Activated B cell treated with CpG ODN at 0.5 μM for 24 hours (primary cell): ENCODE results near the gene CLCA4. TPM values are rescaled to one million over a fixed set of nuclear protein-coding genes. Genes with fewer than 3 reads are reported as not detected.

Experiments
- ATAC-seq: fragments of 200-7000 bp; cut with Tn5 transposase; one replicate; pipeline ENCODE4 v1.10.0; 2021; ENCODE audit warnings: low read depth, mild to moderate bottlenecking, moderate library complexity
- CTCF ChIA-PET: fragments of 350-600 bp; sonication (Branson Sonifier 250); formaldehyde crosslinking; loops from one replicate; lab custom pipeline; 2021; ENCODE audit warnings: antibody characterized with exemption; lab: Charles Lee
- POLR2A ChIA-PET: fragments of 350-600 bp; sonication (Branson Sonifier 250); formaldehyde crosslinking; loops from one replicate; lab custom pipeline; 2021; ENCODE audit warnings: antibody characterized with exemption; lab: Charles Lee
- DNase-seq: peaks from one replicate; pipeline ENCODE4 v3.0.0; 2022
- H3K27ac Mint-ChIP-seq: one replicate; pipeline ENCODE4 v1.8.0; 2020; ENCODE audit warnings: mixed read lengths
- H3K27me3 Mint-ChIP-seq: one replicate; pipeline ENCODE4 v1.8.0; 2021; ENCODE audit warnings: mixed read lengths
- H3K36me3 Mint-ChIP-seq: one replicate; pipeline ENCODE4 v1.8.0; 2021; ENCODE audit warnings: low read depth, mixed read lengths
- H3K4me1 Mint-ChIP-seq: one replicate; pipeline ENCODE4 v1.8.0; 2021; ENCODE audit warnings: mixed read lengths
- H3K4me3 Mint-ChIP-seq: one replicate; pipeline ENCODE4 v1.8.0; 2020; ENCODE audit warnings: mild to moderate bottlenecking, mixed read lengths
- H3K9me3 Mint-ChIP-seq: one replicate; pipeline ENCODE4 v1.8.0; 2020; ENCODE audit warnings: mixed read lengths
- CTCF ChIP-seq: fragments of 200-600 bp; IDR thresholded peaks from one replicate; pipeline ENCODE4 v1.8.0; 2022; ENCODE audit warnings: antibody characterized with exemption, mild to moderate bottlenecking
- intact Hi-C: fragments of 100-400 bp; cut with micrococcal nuclease; formaldehyde crosslinking; loops from one replicate; pipeline ENCODE4 v1.15.1; 2024
- total RNA-seq: library from RNA; stranded (reverse); gene quantifications from 2 replicates; pipeline ENCODE4 v1.2.3, GENCODE V29; 2022

The CLCA4 gene
- total RNA-seq, 1 donor from 2014 or later: not detected

- no peaks in the 10 kb centered on the region for H3K36me3 Mint-ChIP-seq
- ChIA-PET CTCF (interaction anchor here (0.7 to 4.8 kb wide), 7 partner anchors 9 to 202 kb away, joined by 3 to 40 read pairs (median 5); partner anchors contain the start of gene SH3GLB1), POLR2A (no interaction called here)
- no peak overlapping the region for H3K27ac Mint-ChIP-seq
- no peak for TF ChIP-seq CTCF
- H3K27me3 Mint-ChIP-seq: peaks cover 13% of the 10 kb centered on the region
- ATAC-seq (no peak), DNase-seq (no peak)
- intact Hi-C loops: loop anchor here (1.0 to 5.0 kb wide), 4 partner anchors 84 to 199 kb away; partner anchors contain the start of gene SH3GLB1
- H3K9me3 Mint-ChIP-seq: no peaks in the 10 kb centered on the region
- peak overlapping the region; percentile 64 for H3K4me3 Mint-ChIP-seq
- H3K4me1 Mint-ChIP-seq: peaks cover 2% of the 10 kb centered on the region
These were observed 44.0 kb upstream of the CLCA4 start for GRCh38 chr1:86502721-86503405.

DNA sequence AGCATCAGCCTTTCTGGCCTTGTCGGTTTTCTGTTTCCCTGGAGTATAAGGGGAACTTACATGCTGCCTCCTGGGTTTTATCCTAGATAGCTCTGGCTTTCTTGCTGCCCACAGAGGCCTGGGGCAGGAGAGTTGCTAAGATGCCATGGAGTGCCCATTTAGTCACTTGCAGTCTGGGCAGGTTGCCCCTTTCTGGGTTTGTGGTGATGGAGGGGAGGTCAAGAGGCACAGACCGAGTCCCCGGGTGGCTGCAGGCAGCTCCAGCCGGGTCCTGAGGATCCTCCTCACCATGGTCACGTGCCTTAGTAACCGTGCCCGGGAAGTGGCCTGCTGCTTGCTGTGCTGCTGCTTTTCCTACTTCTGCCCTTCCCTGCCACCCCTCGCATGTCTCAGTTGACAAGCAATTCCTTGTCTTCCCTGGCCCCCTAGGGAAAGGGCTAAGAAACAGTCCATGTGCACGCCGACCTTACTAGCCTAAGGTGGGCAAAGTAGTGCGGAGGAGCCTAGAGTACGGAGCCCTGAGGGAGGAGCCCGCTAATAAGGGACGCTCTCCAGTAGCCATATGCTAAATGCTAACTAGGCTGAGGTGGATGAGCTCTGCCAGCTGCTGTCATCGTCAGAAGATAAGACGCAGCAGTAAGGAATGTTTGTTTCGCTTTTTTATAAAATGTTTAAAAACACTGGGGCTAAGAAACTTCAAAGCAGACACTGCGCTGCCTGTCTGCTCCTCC is 43.3 kb upstream of the CLCA4 start:
- POLR2A ChIA-PET: no interaction called here
- peaks cover 2% of the 10 kb centered on the region for H3K4me1 Mint-ChIP-seq

GRCh38 chr1:86504137-86504479 is 42.8 kb upstream of the CLCA4 start:
- Mint-ChIP-seq H3K4me1 (peaks cover 2% of the 10 kb centered on the region), H3K27ac (no peak overlapping the region), H3K36me3 (no peaks in the 10 kb centered on the region), H3K27me3 (peaks cover 12% of the 10 kb centered on the region), H3K9me3 (no peaks in the 10 kb centered on the region), H3K4me3 (no peak overlapping the region)
- DNase-seq (no peak), ATAC-seq (no peak)
- ChIA-PET CTCF (interaction anchor here (1.5 to 2.4 kb wide), 5 partner anchors 12 to 184 kb away, joined by 3 to 13 read pairs (median 6); no protein-coding TSS in a partner anchor), POLR2A (no interaction called here)
- TF ChIP-seq CTCF: no peak
- intact Hi-C loops: loop anchor here (5.0 kb wide), 2 partner anchors 183 to 198 kb away; partner anchors contain the start of gene SH3GLB1

More for the DNA sequence above, 43.3 kb upstream of the CLCA4 start:
- H3K9me3 Mint-ChIP-seq: no peaks in the 10 kb centered on the region
- CTCF ChIA-PET: interaction anchor here (1.5 to 4.5 kb wide), 3 partner anchors 104 to 184 kb away, joined by 3 to 28 read pairs (median 6); no protein-coding TSS in a partner anchor
- no peak overlapping the region for H3K4me3 Mint-ChIP-seq
- intact Hi-C loops: loop anchor here (5.0 kb wide), 2 partner anchors 184 to 199 kb away; partner anchors contain the start of gene SH3GLB1
- TF ChIP-seq CTCF: no peak
- no peaks in the 10 kb centered on the region for H3K36me3 Mint-ChIP-seq
- ATAC-seq (no peak), DNase-seq (no peak)
- peaks cover 12% of the 10 kb centered on the region for H3K27me3 Mint-ChIP-seq
- no peak overlapping the region for H3K27ac Mint-ChIP-seq

DNA sequence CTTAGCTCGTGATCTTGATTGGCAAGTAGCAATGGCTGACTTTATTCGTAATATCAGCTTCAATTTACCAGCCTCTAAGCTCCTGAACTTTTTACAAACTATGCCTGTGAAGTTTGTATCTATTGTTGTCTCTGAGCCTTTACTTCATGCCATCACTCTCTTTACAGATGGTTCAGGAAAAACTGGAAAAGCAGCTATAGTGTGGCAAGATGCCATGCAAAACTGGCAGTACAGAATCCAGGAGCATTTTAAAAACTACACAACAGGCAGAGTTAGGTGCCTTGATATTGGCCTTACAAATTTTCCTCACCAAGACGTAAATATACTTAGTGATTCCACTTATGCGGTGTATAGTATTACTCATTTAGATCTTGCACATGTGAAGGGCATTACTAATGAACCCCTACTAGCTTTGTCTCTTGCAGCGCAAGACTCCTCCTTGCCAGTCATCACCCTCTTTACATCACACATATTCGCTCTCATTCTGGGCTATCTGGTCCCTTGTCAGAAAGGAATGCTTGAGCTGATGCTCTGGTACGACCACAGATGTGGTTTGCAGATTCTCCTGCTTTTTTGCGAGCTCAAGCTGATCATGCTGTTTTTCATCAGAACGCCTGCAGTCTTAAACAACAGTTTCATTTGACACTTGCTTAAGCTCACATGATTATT is 41.8 kb upstream of the CLCA4 start:
- ATAC-seq: no peak
- DNase-seq: no peak
- Mint-ChIP-seq H3K4me3 (no peak overlapping the region), H3K27ac (no peak overlapping the region), H3K4me1 (peaks cover 2% of the 10 kb centered on the region), H3K27me3 (peaks cover 12% of the 10 kb centered on the region), H3K36me3 (no peaks in the 10 kb centered on the region), H3K9me3 (no peaks in the 10 kb centered on the region)
- ChIA-PET POLR2A (interaction anchor here (0.5 kb wide), 1 partner anchor 409 kb away, joined by 6 read pairs; the partner anchor contains the start of gene HS2ST1), CTCF (interaction anchor here (0.8 to 2.4 kb wide), 7 partner anchors 11 to 183 kb away, joined by 3 to 13 read pairs (median 5); no protein-coding TSS in a partner anchor)
- no peak for TF ChIP-seq CTCF
- intact Hi-C loops: loop anchor here (5.0 kb wide), 2 partner anchors 182 to 197 kb away; partner anchors contain the start of gene SH3GLB1
